HL-60 (cell line): Measurements from ENCODE around the gene PHTF1.

Experiments
- DNase-seq, 2 experiments: peaks; one replicate each; pipeline ENCODE4 v3.0.0-alpha.2; 2010 to 2020; ENCODE audit warnings: low read depth in 1 of 2, low spot score in 1 of 2
- H3K27ac ChIP-seq: fragments of 250-450 bp; sonication (Bioruptor Pico); replicated peaks from 2 replicates; pipeline ENCODE4 v1.5.1; 2020; ENCODE audit warnings: mild to moderate bottlenecking, moderate library complexity
- H3K27me3 ChIP-seq: fragments of 250-450 bp; sonication (Bioruptor Pico); 2 replicates; pipeline ENCODE4 v1.5.1; 2021; ENCODE audit warnings: mild to moderate bottlenecking, moderate library complexity; ENCODE audit not compliant: insufficient read depth, poor library complexity, severe bottlenecking
- H3K4me3 ChIP-seq: replicated peaks from 2 replicates; pipeline ENCODE4 v1.5.1; 2011; ENCODE audit warnings: mild to moderate bottlenecking, control low read depth, low read length; ENCODE audit not compliant: insufficient read depth
- GABPA ChIP-seq: IDR thresholded peaks from 2 replicates; pipeline ENCODE4 v1.6.1; 2012; ENCODE audit warnings: low read depth
- POLR2AphosphoS5 ChIP-seq: IDR thresholded peaks from 2 replicates; pipeline ENCODE4 v1.6.1; 2012; ENCODE audit warnings: low read depth
- SPI1 ChIP-seq: IDR thresholded peaks from 2 replicates; pipeline ENCODE4 v1.6.1; 2012; ENCODE audit warnings: low read depth, mild to moderate bottlenecking, borderline replicate concordance
- TF ChIP-seq, protein P1 (sequence below): IDR thresholded peaks from 2 replicates; pipeline ENCODE4 v1.6.1; 2012; ENCODE audit warnings: low read depth; ENCODE audit not compliant: insufficient replicate concordance
- TF ChIP-seq, protein P2 (sequence below): IDR thresholded peaks from one replicate; pipeline ENCODE4 v1.5.1; 2011; ENCODE audit warnings: low read length, control low read depth, inconsistent platforms; ENCODE audit not compliant: insufficient read depth

The PHTF1 gene

DNA sequence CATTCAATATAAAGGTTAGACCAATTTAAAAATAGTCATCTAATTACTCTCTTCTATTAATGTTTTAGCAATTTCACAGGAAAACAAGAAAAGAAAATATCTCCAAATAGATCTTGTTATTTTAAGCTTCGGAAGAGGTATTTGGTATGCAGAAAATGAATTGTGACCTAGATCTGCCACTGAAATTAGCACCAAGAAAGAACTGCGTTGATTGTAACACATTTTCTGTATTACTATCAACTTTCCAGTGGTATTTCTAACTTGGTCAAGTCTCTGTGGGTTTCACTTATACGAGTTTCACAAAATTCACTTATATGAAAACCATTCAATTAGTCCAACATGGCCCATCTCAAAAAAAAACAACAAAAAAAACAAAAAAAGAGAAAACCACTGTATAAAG lies 41.2 kb upstream of the PHTF1 start:
- TF ChIP-seq GABPA: no peak
- TF ChIP-seq SPI1: no peak
- TF ChIP-seq, protein P1, sequence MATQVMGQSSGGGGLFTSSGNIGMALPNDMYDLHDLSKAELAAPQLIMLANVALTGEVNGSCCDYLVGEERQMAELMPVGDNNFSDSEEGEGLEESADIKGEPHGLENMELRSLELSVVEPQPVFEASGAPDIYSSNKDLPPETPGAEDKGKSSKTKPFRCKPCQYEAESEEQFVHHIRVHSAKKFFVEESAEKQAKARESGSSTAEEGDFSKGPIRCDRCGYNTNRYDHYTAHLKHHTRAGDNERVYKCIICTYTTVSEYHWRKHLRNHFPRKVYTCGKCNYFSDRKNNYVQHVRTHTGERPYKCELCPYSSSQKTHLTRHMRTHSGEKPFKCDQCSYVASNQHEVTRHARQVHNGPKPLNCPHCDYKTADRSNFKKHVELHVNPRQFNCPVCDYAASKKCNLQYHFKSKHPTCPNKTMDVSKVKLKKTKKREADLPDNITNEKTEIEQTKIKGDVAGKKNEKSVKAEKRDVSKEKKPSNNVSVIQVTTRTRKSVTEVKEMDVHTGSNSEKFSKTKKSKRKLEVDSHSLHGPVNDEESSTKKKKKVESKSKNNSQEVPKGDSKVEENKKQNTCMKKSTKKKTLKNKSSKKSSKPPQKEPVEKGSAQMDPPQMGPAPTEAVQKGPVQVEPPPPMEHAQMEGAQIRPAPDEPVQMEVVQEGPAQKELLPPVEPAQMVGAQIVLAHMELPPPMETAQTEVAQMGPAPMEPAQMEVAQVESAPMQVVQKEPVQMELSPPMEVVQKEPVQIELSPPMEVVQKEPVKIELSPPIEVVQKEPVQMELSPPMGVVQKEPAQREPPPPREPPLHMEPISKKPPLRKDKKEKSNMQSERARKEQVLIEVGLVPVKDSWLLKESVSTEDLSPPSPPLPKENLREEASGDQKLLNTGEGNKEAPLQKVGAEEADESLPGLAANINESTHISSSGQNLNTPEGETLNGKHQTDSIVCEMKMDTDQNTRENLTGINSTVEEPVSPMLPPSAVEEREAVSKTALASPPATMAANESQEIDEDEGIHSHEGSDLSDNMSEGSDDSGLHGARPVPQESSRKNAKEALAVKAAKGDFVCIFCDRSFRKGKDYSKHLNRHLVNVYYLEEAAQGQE: no peak
- TF ChIP-seq POLR2AphosphoS5: no peak
- TF ChIP-seq, protein P2, sequence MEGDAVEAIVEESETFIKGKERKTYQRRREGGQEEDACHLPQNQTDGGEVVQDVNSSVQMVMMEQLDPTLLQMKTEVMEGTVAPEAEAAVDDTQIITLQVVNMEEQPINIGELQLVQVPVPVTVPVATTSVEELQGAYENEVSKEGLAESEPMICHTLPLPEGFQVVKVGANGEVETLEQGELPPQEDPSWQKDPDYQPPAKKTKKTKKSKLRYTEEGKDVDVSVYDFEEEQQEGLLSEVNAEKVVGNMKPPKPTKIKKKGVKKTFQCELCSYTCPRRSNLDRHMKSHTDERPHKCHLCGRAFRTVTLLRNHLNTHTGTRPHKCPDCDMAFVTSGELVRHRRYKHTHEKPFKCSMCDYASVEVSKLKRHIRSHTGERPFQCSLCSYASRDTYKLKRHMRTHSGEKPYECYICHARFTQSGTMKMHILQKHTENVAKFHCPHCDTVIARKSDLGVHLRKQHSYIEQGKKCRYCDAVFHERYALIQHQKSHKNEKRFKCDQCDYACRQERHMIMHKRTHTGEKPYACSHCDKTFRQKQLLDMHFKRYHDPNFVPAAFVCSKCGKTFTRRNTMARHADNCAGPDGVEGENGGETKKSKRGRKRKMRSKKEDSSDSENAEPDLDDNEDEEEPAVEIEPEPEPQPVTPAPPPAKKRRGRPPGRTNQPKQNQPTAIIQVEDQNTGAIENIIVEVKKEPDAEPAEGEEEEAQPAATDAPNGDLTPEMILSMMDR: no peak
- no peak for DNase-seq
- no peaks in the 10 kb centered on the region for H3K27me3 ChIP-seq

DNA sequence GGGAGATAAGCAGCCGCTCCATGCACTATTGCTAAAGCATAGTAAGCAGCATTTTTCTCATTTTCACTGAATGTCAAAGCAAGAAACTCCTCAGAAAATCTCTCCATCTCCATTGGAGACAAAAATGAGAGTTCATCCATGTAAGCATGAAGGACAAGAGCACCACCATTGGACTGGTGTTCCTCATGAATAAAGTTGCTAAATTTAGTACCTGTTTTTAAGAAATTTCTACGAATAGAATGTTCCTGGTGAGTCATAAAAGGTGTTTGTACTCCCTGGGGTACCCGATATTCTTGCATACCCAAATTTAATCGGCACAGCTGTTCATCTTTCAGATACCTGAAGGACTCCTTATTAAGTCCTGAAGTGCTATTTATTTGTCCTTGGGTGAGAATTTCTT lies 38.2 kb upstream of the PHTF1 start:
- no peaks in the 10 kb centered on the region for H3K27me3 ChIP-seq
- TF ChIP-seq SPI1 (no peak), GABPA (no peak), POLR2AphosphoS5 (no peak)
- TF ChIP-seq, protein P2: no peak
- TF ChIP-seq, protein P1: no peak

More for the DNA sequence above, 41.2 kb upstream of the PHTF1 start:
- H3K4me3 ChIP-seq: no peak overlapping the region
- no peak overlapping the region for H3K27ac ChIP-seq

DNA sequence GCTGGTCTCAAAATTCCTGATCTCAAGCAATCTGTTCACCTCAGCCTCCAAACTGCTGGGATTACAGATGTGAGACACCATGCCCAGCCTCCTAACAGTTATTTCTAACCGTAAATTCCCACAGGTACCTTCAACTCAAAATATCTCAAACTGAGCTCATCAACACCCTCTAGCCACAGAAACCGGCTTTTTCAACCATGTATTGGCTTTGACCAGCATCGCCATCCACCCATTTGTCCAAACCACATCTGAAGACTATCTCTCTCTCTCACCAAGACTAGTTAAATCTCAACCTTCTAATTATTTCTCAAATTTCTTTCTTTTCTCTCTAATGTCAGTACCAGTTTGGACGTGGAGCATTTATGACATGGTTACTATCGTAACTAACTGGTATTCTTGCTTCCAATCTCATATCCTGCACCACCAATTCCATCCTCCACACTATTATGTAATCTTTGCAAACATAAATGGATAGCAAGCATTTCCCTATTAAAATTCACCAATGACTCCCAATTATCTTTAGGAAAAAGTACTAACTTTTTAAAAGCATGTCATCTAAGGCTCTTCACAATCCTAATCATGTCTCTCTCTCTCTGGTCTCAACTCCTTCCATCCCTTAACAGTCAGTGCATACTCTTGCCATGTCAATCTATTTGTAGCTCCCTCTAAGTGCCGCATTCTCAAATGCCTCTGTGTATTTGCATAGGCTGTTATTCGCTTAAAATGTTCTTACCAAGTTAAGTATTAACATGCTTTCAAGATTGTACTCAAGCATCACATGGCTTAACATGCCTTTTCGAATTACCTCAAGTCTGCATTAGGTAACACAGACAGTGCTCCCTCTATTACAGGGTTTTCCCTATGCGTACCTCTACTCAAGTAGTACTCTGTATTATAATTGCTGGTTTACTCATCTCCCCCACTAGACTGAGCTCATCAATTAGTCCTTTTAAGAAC lies 34.9 kb upstream of the PHTF1 start:
- no peak overlapping the region for H3K27ac ChIP-seq
- H3K27me3 ChIP-seq: no peaks in the 10 kb centered on the region
- H3K4me3 ChIP-seq: no peak overlapping the region
- TF ChIP-seq POLR2AphosphoS5: no peak
- TF ChIP-seq, protein P1: no peak
- no peak for TF ChIP-seq GABPA
- TF ChIP-seq, protein P2: no peak
- TF ChIP-seq SPI1: no peak
- DNase-seq: no peak

More for the DNA sequence above, 38.2 kb upstream of the PHTF1 start:
- no peak overlapping the region for H3K27ac ChIP-seq
- DNase-seq: no peak
- H3K4me3 ChIP-seq: no peak overlapping the region
